GM19023 (cell line): Measurements from ENCODE around the gene PLIN5.

Source experiments
- ATAC-seq: cut with Tn5 transposase; IDR thresholded peaks from one replicate; pipeline ENCODE4 v1.9.1; 2021; ENCODE audit warnings: mild to moderate bottlenecking, moderate library complexity; ENCODE audit not compliant: unreplicated experiment

PLIN5 gene

GRCh38 chr19:4534836-4535658, at the start of gene PLIN5:
TSS of gene PLIN5 (minus strand) at chr19:4535224. CDS start at chr19:4534074, 1,150 bp downstream.
- no peak for ATAC-seq

GRCh38 chr19:4583961-4584669, 49.1 kb upstream of the PLIN5 start:
- ATAC-seq = no peak

- ATAC-seq = no peak
Observed at GRCh38 chr19:4582980-4583842, 48.2 kb upstream of the PLIN5 start.

GRCh38 chr19:4581666-4582553, 46.9 kb upstream of the PLIN5 start:
- no peak for ATAC-seq

- no peak for ATAC-seq
Observed at GRCh38 chr19:4580961-4581665, 46.1 kb upstream of the PLIN5 start.

DNA sequence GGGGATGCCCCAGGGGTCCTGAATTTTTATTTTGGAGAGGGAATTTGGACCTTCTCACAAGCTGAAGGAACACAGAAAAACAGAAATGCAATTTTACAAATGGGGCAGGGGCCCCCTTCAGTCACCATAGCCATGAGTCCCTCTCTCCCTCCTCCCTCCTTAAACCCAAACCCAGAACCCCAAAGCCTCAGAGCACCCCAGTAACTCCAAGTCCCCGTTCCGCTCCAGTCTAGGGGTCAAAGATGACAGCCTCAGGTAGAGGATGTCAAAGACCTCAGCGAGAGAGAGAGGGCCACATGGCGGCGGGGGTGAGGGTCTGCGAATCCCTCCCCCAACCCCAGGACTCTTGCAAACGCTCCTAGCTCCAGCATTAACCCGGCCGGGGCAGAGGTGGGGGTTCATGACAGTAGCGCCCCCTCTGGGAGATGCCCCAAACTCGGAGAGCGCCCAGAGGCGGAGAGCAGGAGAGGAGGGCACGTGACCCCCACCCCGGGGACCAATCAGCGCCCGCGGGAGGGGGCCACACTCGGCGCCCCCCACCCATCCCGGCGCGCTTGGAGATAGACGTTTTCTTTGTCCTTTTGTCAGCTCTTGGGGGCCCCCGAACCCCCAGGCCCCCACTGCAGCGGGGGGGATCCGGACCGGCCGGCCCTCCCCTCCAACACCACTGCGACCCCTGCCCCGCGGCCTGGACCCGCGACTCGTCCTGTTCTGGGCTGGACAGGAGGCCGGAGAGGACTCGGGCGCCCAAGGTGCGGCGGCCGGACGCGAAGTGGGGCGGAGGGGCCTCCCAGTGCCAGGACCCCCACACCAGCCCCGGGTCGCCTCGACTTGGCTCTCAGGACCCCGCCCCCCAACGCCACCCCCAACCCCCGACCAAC, 45.2 kb upstream of the PLIN5 start:
- no peak for ATAC-seq

DNA sequence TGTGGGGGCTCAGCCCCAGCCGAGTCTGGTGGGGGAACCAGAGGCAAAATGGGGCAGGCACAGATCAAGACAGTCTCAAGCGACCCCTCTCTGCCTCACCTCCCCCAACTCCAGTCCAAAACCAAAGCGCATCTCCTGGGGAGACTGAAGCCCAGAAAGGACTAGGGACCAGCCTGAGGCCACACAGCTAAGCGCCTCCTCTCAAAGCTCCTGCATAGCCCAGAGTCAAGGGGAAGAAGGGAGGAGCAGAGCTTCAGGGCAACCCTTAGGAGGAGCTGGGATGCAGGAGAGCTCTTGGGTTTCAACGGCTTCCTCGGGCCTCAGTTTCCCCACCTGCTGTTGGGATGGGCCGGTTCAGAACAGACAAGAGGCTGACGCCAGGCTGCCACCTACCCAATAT, 44.4 kb upstream of the PLIN5 start:
- no peak for ATAC-seq

DNA sequence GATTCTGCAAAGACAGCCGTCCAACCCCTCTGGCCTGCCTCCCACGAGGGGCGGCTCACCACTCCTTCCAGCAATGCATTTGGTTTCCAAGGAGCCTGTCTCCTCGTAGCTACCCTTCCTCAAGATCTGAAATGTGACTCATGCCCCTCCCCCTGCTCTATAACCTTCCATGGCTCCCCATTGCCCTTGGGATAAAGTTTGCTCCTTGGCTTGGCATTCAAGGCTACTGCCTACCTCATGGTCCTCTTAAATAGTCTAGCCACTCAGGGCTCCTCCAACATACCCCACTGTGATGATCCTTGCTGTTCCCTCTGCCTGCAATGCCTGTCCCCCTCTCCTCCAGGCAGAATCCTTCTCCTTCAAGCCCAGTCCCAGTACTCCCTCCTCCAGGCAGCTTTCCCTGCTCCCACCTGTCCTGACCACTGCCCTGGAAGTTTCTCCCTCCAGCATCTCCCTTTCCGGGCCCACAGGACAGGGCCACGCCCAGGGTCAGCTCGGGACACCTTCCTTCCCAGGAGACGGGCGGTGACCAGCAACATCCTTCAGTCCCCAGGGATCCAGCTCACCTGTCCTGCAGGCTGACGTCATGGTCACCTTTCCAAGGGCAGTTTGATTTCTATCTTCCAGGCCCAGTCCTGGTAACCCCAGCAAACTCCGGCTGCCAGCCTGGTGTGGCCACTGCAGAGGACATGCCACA, 43.7 kb upstream of the PLIN5 start:
- no peak for ATAC-seq

- no peak for ATAC-seq
Observed at GRCh38 chr19:4577020-4577782, 42.2 kb upstream of the PLIN5 start.

DNA sequence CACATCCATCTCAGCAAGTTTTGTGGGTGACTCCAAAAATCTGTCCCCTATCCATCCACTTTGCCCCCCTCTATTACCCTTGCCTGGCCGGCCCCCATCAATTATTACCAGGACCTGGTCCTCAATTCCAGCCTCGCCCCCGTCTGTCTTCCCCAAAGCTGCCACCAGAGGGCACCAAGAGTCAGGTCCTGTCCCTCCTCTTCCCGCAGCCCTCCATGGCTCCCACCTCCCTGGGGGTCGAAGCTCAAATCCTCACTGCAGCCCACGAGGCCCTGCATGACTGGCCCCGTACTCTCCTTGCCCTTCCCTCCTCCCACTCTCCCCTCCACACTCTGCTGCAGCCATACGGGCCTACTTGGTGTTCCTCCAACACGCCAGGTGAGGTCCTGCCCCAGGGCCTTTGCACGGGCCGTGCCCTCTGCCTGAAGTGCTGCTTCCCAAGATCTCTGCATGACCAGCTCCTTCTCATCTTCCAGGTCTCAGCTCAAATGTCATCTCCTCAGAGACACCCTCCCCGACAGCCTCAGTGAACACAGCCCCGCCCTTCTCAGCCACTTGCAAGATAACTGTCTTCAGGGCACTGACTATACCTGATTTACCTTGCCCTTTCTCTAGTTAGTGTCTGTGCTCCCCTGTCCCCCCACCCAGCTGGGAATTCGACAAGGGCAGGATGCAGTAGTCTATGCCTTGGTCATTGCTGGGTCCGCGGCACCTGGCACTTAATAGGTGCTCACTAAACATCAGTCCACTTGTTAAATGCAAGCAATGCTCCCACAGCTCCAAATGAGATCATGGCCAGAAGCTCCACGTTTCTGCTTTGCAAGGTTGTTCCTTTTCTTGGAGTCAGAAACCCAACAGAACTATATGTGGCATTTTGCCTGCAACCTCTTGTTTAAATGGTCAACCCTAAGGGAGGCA, 41.3 kb upstream of the PLIN5 start:
- ATAC-seq = no peak

DNA sequence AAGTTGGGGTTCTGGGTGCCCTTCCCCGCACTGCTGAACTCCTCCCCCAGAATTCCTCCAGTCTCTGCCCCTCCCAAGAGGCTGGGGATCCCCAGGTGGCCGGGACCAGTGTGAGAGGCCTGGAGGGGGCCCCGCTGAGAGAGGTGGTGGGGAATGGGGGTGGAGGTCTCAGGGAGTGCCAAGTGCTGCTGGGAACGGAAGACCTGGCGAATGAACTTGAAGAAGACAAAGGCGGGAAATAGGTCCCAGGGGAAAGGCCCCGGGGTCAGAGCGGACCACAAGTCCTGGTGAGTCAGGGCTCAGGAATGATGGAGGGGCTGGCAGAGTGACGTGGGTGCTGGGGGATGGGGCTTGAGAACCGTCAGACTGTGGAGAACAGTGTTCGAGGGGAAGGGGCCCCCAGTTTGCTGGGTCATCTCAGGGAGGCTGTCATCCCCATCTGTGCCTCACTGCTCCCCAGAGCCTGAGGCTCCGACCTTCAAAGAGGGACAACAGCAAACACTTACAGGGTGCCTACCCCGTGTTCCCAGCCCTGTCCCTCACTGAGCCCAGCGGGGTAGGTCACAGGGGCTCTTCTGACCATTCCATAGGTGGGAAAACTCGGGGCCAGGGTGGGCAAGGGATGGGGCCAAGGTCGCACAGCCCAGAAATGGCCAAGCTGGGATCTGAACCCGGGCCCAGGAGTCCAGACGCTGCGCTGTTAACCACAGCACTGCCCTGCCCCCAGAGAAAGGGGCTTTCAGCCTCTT, 40.4 kb upstream of the PLIN5 start:
- ATAC-seq = no peak

DNA sequence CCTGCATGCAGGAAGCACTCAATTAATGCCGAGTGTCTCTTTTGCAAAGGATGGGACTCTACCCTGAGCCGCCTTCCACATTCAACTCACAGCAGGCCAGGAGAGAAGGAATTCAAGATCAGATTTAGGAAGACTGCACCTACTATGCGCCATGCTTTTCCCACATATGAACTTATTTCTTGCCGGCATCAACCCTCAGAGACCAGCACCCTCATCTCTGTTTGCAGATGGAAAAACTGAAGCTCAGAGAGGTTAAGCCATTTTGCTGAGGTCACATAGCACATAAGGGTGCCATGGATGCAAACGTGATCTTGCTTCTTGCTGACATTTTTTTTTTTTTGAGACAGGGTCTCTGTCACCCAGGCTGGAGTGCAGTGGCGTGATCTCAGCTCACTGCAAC, 38.7 kb upstream of the PLIN5 start:
- no peak for ATAC-seq

DNA sequence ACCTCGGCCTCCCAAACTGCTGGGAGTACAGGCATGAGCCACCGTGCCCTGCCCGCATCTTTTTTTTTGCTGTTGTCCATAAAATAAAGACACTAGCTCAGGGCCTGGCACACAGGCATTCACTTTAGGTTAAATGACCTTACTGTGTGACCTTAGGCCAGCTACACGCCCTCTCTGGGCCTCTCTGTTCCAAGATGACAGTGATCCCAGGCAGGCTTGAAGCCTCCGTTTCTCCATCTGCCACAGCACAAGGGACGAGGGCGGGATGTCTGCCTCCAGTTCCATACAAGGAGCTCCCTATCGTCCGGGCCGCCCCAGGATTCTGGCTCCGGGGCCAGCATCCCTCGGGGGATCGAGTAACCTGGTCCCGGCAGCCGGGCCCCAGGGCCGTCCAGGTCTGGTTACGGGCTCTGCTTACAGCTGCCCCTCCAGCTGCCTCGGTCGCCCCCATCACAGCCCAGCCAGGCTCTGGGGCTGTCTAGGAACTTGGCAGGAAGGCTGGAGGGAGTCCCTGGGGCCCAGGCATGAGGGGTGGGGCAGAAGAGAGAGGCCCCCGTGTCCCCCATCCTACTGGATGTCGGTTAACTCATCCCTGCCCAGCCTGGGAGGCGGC, 36.4 kb upstream of the PLIN5 start:
- ATAC-seq = no peak

GRCh38 chr19:4570916-4571304, 35.9 kb upstream of the PLIN5 start:
- ATAC-seq = no peak

- ATAC-seq = no peak
Observed at GRCh38 chr19:4570402-4570801, 35.4 kb upstream of the PLIN5 start.
